NCI-H446 (cell line): ENCODE results near the gene ROPN1B.
"Not testable (repeated sequence)": the region's sequence is repeated elsewhere in the genome, so short reads cannot be mapped to it uniquely, and the experiment has no call there.

Experiments used
- DNase-seq, 2 experiments: peaks; one replicate each; lab custom pipeline; 2025; lab: John Stamatoyannopoulos, UW

ROPN1B gene

DNA sequence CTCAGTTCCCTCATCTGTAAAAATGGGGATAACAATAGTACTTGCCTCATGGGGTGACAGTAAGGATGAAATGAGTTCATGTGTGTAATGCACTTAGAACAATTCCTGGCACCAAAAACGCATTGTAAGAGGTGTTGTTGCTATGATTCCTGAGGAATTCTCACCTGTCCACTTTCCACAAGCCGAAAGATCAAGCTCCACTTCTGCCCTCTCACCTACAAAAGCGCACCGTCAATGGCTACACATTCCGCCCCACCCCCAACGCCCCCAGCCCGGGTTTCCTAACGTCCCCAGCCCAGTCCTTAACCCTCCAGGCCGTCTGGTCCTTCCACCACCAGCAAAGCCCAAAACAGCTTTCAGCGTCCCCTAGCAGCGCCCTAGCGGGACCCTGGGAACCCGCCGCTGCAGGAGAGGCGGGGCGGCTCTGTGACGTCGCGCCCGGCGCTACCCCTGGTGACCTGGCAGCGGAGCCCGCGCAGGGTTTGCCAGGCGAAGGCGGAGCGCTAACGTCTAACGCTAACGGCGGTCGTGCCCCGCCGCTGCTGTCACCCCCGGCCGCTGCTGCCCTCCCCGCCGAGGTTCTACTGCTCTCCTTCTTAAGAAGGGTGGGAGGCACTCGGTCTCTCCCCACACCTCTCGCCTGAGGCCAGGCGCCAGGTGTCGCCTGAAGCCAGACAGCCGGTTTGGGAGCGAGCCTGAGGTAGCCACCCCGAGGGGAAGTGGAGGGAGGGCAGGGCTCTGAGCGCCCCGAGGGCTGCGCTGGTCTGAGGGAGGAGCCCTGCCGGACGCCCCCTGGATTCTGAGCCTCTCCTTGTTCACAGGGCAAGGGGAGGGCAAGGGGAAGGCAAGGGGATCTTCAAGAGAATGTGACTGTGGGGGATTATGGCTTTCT, at the start of gene ROPN1B:
ROPN1B (plus strand) TSS at position 478 of the 892 bp plus-strand sequence. CDS start 2,877 bp downstream, outside the sequence.
- DNase-seq, result not testable (repeated sequence)

DNA sequence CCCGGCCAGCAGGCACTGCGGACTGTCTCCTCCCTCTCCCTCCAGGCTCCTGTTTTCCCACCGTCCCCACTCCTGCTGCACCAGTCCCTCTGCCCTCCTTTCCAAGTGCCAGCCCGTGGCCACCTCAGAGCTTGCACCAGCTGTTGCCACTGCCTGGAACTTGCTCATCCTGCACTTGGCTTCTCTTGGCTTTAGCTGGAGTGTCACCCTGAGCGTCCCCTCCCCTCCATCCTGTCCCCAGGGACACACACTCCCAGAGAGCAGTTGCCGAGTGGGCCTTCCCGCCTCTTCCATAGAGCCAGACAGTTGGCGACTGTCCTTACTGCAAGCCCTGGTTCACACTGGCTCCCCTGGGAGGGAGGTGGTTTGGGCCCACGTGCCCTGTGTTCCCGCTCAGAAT, 48.8 kb upstream of the ROPN1B start:
- not testable (repeated sequence) for DNase-seq

GRCh38 chr3:125920751-125921279, 48.2 kb upstream of the ROPN1B start:
- DNase-seq, result not testable (repeated sequence)

DNA sequence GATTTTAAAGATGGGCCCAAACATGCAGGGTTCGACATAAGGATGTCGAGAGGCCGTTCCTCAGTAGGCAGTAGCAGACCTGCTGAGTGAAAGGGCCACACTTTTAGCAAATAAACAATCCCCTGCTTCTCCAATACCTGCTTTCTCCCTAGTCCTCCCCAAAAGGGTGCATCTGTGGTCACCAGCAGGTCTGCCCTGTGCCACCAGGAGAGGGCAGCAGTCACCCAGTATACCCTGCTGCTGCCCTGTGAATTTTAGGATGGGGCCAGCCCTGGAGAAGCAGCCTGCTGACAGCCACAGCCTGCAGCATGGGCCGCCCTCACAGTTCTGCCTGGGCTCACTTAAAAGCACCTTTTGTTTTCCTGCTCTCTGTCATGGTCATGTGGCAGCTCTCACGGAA, 47.3 kb upstream of the ROPN1B start:
- peak in 1 of 2 experiments; percentile 63 for DNase-seq

GRCh38 chr3:125923324-125924115, 45.5 kb upstream of the ROPN1B start:
- DNase-seq, result not testable (repeated sequence)

DNA sequence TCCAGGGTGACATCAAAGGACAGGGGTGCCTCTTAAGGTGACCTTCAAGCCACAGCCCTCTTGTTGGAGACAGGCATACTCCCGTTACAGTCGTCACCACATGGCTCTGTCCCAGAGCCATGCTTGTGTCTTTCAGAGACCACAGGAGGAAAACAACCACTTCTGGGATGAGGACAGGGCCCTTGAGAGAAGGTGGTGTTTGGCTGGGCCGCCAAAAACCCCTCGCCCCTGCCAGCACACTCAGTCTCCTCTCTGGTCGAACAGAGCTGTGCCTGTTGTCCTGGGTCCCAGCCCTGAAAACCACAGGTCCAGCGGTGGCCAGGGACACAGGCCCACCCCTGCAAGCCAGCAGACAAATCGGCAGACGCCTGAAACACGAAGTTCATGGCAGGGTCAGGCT, 44.7 kb upstream of the ROPN1B start:
- not testable (repeated sequence) for DNase-seq

GRCh38 chr3:125925727-125926126, 43.3 kb upstream of the ROPN1B start:
- not testable (repeated sequence) for DNase-seq

GRCh38 chr3:125928771-125929545, 40.0 kb upstream of the ROPN1B start:
- DNase-seq, result peak; percentile 20 to 50

- not testable (repeated sequence) for DNase-seq
Observed at GRCh38 chr3:125929765-125930164, 39.2 kb upstream of the ROPN1B start.

DNA sequence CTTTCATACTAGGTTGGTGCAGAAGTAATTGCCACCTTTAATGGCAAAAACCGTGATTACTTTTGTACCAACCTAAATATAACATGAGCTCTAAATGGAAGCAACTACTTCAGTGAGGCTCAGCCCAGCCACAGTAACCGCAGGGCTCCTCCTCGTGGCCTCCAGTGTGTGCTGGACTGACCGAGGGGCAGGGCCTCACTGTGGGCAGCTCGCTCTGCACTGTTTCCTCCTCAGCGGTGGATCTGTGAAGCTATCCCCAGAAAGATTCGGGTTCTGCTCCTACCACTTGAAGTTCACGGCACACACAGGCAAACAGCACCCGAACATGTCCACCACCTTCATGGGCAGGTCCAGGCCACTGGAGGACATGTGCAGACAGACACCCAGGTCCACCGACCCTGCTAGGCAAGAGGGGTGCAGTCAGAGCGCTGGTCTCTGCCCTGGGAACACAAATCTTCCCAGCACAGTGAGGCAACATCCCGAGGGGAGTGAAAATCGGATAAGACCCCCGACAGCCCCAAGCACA, 37.6 kb upstream of the ROPN1B start:
- DNase-seq, result not testable (repeated sequence)

GRCh38 chr3:125933397-125934173, 35.4 kb upstream of the ROPN1B start:
- DNase-seq, result not testable (repeated sequence)

GRCh38 chr3:125935252-125935874, 33.6 kb upstream of the ROPN1B start:
- not testable (repeated sequence) for DNase-seq

- DNase-seq, result not testable (repeated sequence)
Observed at GRCh38 chr3:125936210-125936815, 32.7 kb upstream of the ROPN1B start.

DNA sequence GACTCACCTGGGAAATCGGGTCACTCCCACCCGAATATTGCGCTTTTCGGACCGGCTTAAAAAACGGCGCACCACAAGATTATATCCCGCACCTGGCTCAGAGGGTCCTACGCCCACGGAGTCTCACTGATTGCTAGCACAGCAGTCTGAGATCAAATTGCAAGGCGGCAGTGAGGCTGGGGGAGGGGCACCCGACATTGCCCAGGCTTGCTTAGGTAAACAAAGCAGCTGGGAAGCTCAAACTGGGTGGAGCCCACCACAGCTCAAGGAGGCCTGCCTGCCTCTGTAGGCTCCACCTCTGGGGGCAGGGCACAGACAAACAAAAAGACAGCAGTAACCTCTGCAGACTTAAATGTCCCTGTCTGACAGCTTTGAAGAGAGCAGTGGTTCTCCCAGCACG, 32.1 kb upstream of the ROPN1B start:
- DNase-seq, result not testable (repeated sequence)

- DNase-seq, result not testable (repeated sequence)
Observed at GRCh38 chr3:125947806-125948205, 21.2 kb upstream of the ROPN1B start.

DNA sequence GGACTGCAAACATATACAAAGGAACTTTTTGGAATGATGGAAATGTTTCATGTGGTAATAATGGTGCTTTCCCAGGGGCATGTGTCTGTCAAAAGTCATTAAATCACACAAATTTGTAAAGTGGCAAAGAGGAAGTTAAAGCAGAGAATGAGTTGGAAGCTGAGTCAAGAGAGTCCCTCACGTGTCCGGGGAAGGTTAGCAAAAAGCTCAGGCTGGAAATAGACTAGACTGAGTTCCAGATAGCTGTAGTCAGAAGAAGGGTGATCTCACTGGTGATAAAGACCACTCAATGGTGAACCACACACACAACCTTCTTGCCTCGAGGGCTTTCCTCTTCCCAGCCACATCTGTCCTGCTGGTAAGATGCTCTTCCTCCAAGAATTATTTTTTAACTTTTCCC, 20.1 kb upstream of the ROPN1B start:
- not testable (repeated sequence) for DNase-seq

GRCh38 chr3:125951176-125951575, 17.8 kb upstream of the ROPN1B start:
- not testable (repeated sequence) for DNase-seq

GRCh38 chr3:125957020-125957419, 12.0 kb upstream of the ROPN1B start:
- not testable (repeated sequence) for DNase-seq

GRCh38 chr3:125957674-125958510, 11.1 kb upstream of the ROPN1B start:
- DNase-seq, result no peak
